Mucosa of descending colon (tissue), 3 donors: ENCODE measurements around the gene UBA52. TPM values are rescaled to one million over a fixed set of nuclear protein-coding genes. Genes with fewer than 3 reads are reported as not detected.

Experiments used
- ATAC-seq: fragments of 200-7000 bp; cut with Tn5 transposase; one replicate; pipeline ENCODE4 v1.9.1; 2020; ENCODE audit warnings: mild to moderate bottlenecking, moderate library complexity
- DNase-seq, 3 donors: peaks; one replicate each; pipeline ENCODE4 v3.0.0-alpha.2; 2020
- H3K36me3 ChIP-seq: fragments of 200-600 bp; one replicate; pipeline ENCODE4 v1.8.0; 2021; ENCODE audit warnings: low read depth, mild to moderate bottlenecking
- H3K4me1 ChIP-seq: fragments of 200-600 bp; one replicate; pipeline ENCODE4 v1.8.0; 2021; ENCODE audit warnings: low read depth, mild to moderate bottlenecking
- H3K4me3 ChIP-seq: fragments of 200-600 bp; one replicate; pipeline ENCODE4 v1.8.0; 2021; ENCODE audit warnings: mild to moderate bottlenecking
- H3K9me3 ChIP-seq: fragments of 200-600 bp; one replicate; pipeline ENCODE4 v1.8.0; 2021; ENCODE audit warnings: mild to moderate bottlenecking
- CTCF ChIP-seq: fragments of 200-600 bp; IDR thresholded peaks from one replicate; pipeline ENCODE4 v1.8.0; 2022; ENCODE audit warnings: antibody characterized with exemption, mild to moderate bottlenecking
- intact Hi-C, 2 donors: fragments of 100-400 bp; cut with DNase I in 1 of 2; cut with micrococcal nuclease in 1 of 2; formaldehyde crosslinking; loops; one replicate each; pipeline versions ENCODE4 v1.11.0 to v1.11.1; 2022; cut with DNase I, micrococcal nuclease
- total RNA-seq, 3 donors: library from RNA; stranded (reverse); fragmentation: NEBNext Ultra II Directional in 2 of 3; extraction: Animal tissue kit (Norgen Biotek cat#: 25700) in 2 of 3; gene quantifications; one replicate each; pipeline versions ENCODE4 v1.2.1 to v1.2.4, GENCODE V29; 2021 to 2023
- donor health status: DM: no; HTN: no; CAD: no; lungs with moderate emphysema.
- donor health status: DM: no; HTN: no; CAD: no.
- donor health status: DM: no; HTN: yes; CAD: no.

Gene UBA52
- total RNA-seq, 3 donors from 2014 or later: 771 to 910 (median 811) TPM

GRCh38 chr19:18601875-18602274, 30.2 kb downstream of the UBA52 start:
- peaks cover 5% of the 10 kb centered on the region for H3K4me1 ChIP-seq
- H3K9me3 ChIP-seq: no peaks in the 10 kb centered on the region
- H3K4me3 ChIP-seq: no peak overlapping the region
- intact Hi-C loops: no loop called here
- no peak for DNase-seq
- H3K36me3 ChIP-seq: no peaks in the 10 kb centered on the region
- TF ChIP-seq CTCF: no peak
- no peak for ATAC-seq

- Histone ChIP-seq H3K4me1 (peaks cover 10% of the 10 kb centered on the region), H3K9me3 (no peaks in the 10 kb centered on the region), H3K36me3 (no peaks in the 10 kb centered on the region), H3K4me3 (no peak overlapping the region)
- intact Hi-C loops: no loop called here
- ATAC-seq (peak; percentile 44), DNase-seq (peak in 2 of 3 donors; percentile 7 to 29)
- TF ChIP-seq CTCF: no peak
Observed at GRCh38 chr19:18603255-18603957, 31.7 kb downstream of the UBA52 start.

GRCh38 chr19:18603958-18604819, 32.5 kb downstream of the UBA52 start:
- Histone ChIP-seq H3K4me3 (no peak overlapping the region), H3K36me3 (no peaks in the 10 kb centered on the region), H3K4me1 (peaks cover 10% of the 10 kb centered on the region), H3K9me3 (no peaks in the 10 kb centered on the region)
- DNase-seq (peak in 1 of 3 donors; percentile 23), ATAC-seq (no peak)
- no peak for TF ChIP-seq CTCF
- intact Hi-C loops: no loop called here

- no peak for TF ChIP-seq CTCF
- Histone ChIP-seq H3K4me3 (no peak overlapping the region), H3K36me3 (no peaks in the 10 kb centered on the region), H3K9me3 (no peaks in the 10 kb centered on the region), H3K4me1 (peaks cover 10% of the 10 kb centered on the region)
- ATAC-seq (no peak), DNase-seq (peak in 1 of 3 donors; percentile 19)
- intact Hi-C loops: no loop called here
Observed at GRCh38 chr19:18604820-18605159, 33.1 kb downstream of the UBA52 start.

GRCh38 chr19:18605196-18605545, 33.5 kb downstream of the UBA52 start:
- DNase-seq (no peak), ATAC-seq (no peak)
- Histone ChIP-seq H3K36me3 (no peaks in the 10 kb centered on the region), H3K9me3 (no peaks in the 10 kb centered on the region), H3K4me1 (peaks cover 10% of the 10 kb centered on the region), H3K4me3 (no peak overlapping the region)
- intact Hi-C loops: no loop called here
- TF ChIP-seq CTCF: no peak
